HL-60 (cell line): ENCODE measurements around the gene ENPP1.

Source experiments
- CTCF ChIP-seq: IDR thresholded peaks from one replicate; pipeline ENCODE4 v1.5.1; 2011; ENCODE audit warnings: low read length, control low read depth, inconsistent platforms; ENCODE audit not compliant: insufficient read depth
- POLR2AphosphoS5 ChIP-seq: IDR thresholded peaks from 2 replicates; pipeline ENCODE4 v1.6.1; 2012; ENCODE audit warnings: low read depth

- no peak for TF ChIP-seq CTCF
- no peak for TF ChIP-seq POLR2AphosphoS5
Observed at GRCh38 chr6:131822119-131822518, 14.3 kb downstream of the ENPP1 start.
